HG02588 (cell line): ENCODE measurements around the gene IL23R.

Source experiments
- ATAC-seq: cut with Tn5 transposase; IDR thresholded peaks from one replicate; pipeline ENCODE4 v1.9.1; 2021; ENCODE audit warnings: mild to moderate bottlenecking, moderate library complexity; ENCODE audit not compliant: unreplicated experiment

The IL23R gene

GRCh38 chr1:67228791-67229190 lies 62.5 kb downstream of the IL23R start:
- no peak for ATAC-seq

DNA sequence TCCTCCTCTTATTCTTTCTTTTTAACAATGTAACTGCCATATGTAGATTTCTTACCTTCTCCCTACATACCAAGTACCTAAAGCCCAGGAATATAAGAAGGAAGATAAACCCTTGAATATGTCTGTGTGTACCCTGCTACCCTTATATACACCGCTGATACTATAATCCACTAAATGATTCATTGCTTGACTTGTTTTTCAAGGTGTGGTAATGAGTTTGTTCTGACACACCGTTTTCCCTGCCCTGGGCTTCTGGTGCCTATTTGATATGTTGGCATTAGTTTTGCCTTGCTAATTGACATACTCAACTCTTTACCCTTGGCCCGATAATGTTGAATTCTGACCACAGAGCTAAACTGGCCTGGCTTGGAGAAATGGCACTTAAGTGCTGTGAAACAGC lies 64.3 kb downstream of the IL23R start:
- ATAC-seq, result no peak

GRCh38 chr1:67236277-67236676 lies 70.0 kb downstream of the IL23R start:
- no peak for ATAC-seq

GRCh38 chr1:67239738-67240137 lies 73.5 kb downstream of the IL23R start:
- no peak for ATAC-seq

DNA sequence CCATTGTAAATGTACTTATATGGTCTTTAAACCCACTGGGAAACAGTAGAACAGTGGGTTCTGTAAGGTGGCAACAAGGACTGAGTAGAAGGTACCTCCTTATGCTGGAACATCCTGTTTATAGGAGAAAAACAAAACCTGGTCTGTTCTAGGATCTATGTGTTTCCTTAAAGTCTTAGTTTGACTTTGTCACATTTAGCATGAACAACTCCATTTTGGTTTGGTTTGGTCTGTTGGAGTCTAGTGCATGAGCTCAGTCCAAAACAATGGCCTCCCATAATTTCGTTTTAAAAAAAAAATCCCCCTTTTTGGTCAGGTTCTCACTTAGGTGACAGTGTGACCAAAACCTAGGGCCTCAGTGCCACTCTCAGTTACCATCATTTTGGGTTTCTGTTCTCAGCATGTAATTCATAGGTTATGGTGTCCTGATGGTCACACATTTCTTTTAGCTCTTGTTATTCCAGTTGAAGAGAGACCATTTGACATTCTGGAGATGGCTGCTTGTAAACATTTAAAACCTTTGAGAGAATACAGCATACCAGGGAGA lies 75.0 kb downstream of the IL23R start:
- no peak for ATAC-seq

- ATAC-seq, result no peak
These were observed 75.8 kb downstream of the IL23R start for GRCh38 chr1:67242016-67242415.

- no peak for ATAC-seq
These were observed 83.9 kb downstream of the IL23R start for GRCh38 chr1:67250051-67250653.

DNA sequence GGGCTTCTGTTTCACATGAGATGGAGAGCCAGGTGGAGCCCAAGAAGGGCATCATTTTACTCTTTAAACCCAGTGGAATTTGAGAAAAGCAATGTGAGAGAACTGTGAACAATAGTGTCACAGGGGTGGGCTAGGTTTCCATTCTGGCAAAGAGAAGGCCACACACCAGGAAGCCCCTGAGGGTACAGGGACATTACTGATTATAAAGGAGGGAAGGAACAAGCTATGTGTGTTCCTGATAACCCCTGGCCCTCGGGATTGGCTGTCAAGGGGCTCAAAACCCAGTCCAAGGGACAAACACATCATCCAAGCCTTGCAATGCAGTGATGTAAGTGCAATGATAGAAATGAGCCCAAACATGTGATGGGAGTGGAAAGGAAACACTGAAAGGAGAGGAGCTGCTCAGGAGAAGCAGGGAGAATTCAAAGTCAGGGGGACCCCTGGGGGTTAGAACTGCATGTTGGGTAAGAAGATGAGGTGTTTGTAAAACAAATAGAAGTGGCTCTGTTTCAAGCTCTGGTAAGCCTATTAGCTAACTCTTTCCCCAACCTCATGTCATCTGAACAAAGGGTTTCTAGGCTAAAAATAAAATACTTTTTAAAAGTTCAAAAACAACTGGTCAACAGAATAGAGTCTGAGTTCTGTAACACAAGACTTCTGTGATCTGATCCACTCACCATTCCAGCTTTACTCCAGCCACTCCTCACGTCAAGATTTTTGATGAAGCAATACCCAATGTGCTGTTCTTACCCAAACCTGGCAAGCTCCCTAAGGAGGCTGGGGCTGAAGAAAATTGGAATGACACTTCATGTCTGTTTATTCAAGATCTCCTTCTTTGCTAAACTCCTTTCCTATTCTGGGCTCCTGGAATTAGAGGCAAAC lies 90.3 kb downstream of the IL23R start:
- no peak for ATAC-seq

DNA sequence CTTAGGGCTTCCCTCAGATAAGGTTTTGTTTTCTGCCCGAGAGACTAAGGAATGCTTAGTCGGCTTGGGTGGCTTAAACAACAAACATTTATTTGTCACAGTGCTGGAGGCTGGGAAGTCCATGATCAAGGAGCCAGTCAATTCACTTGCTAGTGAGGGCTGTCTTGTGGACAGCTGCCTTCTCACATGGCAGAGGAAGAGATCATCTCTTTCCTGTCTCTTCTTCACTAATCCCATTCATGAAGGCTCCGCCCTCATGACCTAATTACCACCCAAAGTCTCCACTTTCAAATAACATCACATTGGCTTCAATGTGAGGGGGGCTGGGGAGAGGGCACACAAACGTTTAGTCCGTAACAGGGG lies 90.9 kb downstream of the IL23R start:
- no peak for ATAC-seq

DNA sequence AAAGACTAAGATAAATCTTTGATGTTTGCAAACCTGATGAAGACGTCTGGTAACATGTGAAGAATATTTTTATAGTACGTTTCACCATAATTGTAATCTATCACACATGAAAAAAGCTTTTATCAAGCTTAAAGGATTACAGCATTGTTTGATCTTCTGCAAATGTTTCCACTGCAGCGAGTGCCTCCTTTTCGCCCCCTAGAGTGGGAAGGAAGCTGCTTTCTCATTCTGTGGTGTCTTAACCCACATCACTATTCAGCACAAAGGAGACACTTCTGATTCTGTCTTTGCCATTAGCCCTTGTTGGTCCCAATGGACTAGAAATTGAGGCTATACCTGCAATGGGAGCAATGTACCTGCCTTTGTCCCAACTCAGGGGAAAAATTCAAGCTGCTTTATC lies 95.4 kb downstream of the IL23R start:
- no peak for ATAC-seq

- no peak for ATAC-seq
These were observed 96.5 kb downstream of the IL23R start for GRCh38 chr1:67262735-67263134.

GRCh38 chr1:67264152-67264551 lies 97.9 kb downstream of the IL23R start:
- no peak for ATAC-seq

- ATAC-seq, result no peak
These were observed 98.6 kb downstream of the IL23R start for GRCh38 chr1:67264899-67265298.

DNA sequence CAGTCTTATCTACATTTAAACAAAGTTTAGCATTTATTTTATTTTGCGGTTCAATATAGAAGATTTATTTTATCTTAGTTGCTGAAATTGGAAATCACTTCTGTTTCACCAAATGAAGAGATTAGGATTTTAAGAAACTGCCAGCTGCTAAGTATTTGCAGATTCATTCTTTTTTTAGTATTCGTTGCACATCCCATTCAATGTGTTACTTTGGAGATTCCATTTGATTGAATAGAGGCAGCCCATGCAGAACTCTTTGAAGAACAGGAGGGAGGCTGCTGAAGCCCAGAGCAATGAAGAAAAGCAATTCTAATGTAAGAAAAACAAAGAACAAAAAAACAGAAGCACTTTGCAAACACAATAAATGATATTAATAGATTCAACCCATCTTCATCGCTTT lies 102.8 kb downstream of the IL23R start:
- ATAC-seq, result no peak

- ATAC-seq, result no peak
These were observed 104.3 kb downstream of the IL23R start for GRCh38 chr1:67270541-67270940.

- ATAC-seq, result no peak
These were observed 107.3 kb downstream of the IL23R start for GRCh38 chr1:67273591-67273990.

- ATAC-seq, result no peak
These were observed 108.5 kb downstream of the IL23R start for GRCh38 chr1:67274623-67275325.

GRCh38 chr1:67280696-67281095 lies 114.4 kb downstream of the IL23R start:
- no peak for ATAC-seq

GRCh38 chr1:67281244-67281643 lies 115.0 kb downstream of the IL23R start:
- no peak for ATAC-seq

GRCh38 chr1:67285780-67286488 lies 119.7 kb downstream of the IL23R start:
- ATAC-seq, result peak; percentile 68

DNA sequence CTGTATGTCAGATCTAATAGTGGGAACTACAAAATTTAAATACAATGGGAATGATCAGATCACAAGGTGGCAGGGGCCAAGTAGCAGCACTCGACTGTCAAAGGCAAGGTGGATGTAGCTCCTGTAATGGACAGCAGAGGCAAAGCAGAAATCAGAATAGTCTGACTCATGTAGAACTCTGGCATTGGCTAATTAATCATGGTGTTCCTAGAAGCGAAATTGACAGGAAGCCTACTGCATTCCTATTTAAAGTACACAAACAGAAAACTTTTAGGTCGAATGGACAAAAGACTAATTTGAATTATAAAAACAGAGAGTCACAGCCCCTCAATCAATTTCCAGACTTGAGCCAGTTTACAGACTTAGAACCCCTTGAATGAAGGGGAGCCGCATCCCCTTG lies 124.0 kb downstream of the IL23R start:
- ATAC-seq, result no peak
